SKM-1 treated with dmso at 0.1 percent for 144 hours (cell line): ENCODE data around the gene LDB1.

Experiments used
- DNase-seq: peaks from one replicate; lab custom pipeline; 2025; ENCODE audit not compliant: unreplicated experiment; lab: John Stamatoyannopoulos, UW

LDB1 gene, protein sequence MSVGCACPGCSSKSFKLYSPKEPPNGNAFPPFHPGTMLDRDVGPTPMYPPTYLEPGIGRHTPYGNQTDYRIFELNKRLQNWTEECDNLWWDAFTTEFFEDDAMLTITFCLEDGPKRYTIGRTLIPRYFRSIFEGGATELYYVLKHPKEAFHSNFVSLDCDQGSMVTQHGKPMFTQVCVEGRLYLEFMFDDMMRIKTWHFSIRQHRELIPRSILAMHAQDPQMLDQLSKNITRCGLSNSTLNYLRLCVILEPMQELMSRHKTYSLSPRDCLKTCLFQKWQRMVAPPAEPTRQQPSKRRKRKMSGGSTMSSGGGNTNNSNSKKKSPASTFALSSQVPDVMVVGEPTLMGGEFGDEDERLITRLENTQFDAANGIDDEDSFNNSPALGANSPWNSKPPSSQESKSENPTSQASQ

DNA sequence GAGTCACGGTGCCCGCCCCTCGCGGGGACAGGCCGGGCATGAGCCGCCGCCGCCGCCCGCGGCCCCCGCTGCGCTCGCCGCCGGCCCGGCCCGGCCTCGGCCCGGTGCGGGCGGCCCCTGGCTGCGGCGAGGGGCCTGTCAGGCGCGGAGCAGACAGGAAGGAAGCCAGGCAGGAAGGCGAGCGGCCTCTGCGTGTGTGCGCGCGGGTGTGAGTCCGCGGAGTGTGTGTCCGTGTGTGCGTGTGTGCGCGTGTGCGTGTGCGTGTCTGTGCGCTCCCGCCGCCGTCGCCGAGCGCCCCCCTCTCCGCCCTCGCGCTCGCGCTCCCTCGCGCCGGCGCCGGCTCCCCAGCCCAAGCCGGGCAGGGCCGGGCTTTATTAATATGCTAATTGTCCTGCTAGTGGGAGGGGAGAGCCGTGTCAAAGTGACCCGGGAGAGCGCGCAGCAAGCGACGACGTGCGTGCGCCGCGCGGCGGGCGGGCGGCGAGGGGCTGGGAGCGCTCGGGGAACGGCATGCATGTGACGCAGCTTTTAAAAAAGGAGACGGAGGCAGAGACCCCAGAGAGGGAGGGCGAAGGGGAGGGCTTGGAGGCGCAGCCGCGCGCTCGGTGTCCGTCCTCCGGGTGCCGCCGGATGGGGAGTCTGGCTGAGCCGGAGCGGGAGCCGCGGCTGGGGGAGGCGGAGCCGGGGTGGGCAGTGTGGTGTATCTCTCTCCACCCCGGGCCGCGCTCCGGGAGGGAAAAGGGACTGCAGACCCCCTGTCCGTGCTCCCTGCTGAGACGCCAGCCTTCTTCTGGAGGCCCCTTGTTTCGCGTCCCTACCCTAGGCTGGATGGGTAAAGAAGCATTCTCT, at the start of gene LDB1:
LDB1 (minus strand) TSS at position 227 of the 849 bp plus-strand sequence. CDS start 258 bp downstream, outside the sequence.
- peak; percentile 80 for DNase-seq

- DNase-seq, result no peak
Observed at GRCh38 chr10:102167861-102168260, 47.7 kb upstream of the LDB1 start.

DNA sequence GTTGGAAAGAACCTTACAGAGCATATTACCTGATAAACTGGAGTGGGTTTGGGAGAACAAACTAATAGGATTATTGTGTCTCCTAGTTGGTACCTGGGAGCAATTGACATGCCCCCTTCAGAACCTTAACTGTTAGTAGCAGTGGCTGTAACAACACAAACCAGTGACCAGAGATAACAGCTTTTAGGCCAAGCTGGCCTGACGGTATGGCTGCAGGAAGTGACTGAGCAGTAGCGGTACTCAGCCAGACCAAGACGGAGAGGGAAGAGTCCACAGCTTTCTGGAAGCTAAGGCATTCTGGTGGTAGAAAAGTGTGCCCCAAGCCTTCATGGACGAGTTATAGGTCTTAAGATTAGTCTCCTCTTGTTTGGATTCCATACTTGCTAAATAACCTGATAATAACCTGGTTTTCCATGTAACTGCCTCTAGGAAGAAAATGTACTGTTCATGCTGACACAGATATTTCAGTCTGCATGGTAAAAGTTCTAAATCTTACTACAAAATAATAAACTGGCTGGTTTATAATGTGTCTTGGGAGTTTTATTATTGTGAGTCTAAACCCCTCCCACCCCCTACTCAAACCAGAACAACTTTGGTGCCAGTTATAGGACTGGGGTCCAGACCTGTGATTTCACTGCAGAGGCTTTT, 43.3 kb upstream of the LDB1 start:
- DNase-seq, result no peak

DNA sequence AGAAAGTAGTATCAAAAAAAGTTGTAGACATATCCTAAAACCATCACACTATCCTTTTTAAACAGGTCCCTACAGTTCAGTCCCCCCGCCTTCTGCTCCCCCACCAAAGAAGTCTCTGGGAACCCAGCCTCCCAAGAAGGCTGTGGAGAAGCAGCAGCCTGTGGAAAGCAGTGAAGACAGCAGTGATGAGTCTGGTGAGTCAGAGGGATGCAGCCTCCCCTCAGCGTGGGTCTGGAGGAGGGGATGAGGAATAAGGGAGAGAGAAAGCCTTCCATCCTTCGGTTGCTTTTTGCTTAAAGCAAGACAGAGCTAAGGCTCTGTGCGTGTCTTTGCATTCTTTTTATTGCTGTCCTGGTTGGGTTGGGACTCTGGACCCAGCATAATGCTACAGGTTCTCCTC, 39.7 kb upstream of the LDB1 start:
- DNase-seq, result no peak

DNA sequence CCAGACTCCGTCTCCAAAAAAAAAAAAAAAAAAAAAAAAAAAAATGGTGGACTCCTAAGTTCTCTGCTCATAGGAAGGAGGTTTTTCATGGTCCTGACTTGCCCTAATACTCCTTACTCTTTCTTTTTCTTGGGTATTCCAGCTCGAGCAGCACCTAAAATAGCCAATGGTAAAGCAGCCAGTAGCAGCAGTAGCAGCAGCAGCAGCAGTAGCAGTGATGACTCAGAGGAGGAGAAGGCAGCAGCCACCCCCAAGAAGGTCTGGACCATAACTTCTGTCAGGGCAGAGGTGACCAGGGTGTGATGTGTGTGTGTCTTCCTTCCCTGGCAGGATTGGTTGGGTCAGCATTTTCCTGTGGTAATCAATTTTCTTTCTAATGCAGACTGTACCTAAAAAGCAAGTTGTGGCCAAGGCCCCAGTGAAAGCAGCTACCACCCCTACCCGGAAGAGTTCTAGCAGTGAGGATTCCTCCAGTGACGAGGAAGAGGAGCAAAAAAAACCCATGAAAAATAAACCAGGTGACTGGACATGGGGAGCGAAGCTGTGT, 39.0 kb upstream of the LDB1 start:
- DNase-seq, result no peak

DNA sequence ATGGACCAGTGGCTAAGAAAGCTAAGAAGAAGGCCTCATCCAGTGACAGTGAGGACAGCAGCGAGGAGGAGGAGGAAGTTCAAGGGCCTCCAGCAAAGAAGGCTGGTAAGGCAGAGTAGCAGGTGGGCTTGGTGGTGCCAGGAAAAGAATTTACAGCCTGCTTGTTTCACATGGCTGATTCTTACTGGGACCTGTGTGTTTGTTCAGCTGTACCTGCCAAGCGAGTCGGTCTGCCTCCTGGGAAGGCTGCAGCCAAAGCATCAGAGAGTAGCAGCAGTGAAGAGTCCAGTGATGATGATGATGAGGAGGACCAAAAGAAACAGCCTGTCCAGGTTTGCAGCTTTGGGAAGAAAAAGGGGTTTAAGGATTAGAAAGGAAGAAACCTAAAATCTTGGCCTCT, 37.1 kb upstream of the LDB1 start:
- DNase-seq, result no peak

- DNase-seq, result no peak
Observed at GRCh38 chr10:102154466-102155116, 34.4 kb upstream of the LDB1 start.

DNA sequence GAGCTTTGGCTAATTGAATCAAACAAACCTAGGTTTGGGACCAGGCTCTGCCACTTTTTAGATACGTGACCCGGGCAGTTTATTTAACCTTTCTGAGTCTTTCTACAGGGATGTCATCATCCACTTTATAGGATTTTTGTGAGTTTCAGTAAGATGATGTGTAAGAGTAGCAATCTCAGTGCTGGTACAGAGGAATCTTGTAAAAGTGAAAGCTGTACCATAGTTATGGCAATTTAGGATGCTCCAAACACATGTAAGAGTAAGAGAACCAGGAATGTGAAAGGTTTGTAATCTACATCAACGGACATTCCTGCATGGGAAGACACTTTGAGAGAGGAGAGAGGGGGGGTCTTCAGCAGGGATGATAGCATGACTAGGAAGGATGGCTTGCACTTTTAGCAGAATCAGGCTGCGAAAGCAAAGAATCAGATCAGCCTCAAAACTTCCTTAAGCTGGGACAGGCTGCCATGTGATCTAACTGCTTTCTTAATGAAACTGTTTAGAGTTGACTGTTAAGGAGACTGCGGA, 33.0 kb upstream of the LDB1 start:
- DNase-seq, result no peak

- no peak for DNase-seq
Observed at GRCh38 chr10:102152545-102152890, 32.4 kb upstream of the LDB1 start.

DNA sequence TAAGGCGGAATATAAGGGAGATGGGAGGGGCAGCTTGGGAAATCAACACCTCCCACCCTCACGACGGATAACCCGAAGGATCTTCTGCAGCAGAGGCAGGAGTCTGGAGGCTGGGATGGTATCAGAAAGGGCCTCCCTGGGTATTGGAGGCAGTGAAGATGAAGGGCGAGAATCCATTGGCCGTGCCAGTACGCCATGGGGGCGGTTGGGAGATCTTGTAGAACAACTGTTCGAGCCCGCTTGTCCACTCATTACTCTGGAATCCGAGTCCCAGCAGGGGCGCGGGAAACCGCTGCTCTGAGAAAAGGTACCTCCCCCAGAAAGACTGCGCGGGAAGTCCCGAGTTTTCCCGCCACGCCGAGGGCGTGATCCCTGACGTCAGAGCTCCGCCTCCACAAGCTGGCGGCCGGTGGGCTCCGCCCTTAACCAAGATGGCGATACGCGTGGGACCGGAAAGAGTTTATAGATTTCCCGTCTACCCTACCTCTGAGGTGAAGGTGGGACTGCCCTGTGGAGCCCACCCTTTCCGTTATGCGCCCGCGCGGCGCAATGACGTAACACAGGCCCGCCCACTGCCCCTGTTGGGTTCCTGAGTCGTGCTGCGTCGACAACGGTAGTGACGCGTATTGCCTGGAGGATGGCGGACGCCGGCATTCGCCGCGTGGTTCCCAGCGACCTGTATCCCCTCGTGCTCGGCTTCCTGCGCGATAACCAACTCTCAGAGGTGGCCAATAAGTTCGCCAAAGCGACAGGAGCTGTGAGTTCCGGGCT, 31.8 kb upstream of the LDB1 start, which contains the start of gene NOLC1:
NOLC1 (plus strand) TSS at position 616 of the 771 bp plus-strand sequence; CDS start at position 638, 22 bp downstream.
- peak; percentile 96 for DNase-seq

- DNase-seq, result no peak
Observed at GRCh38 chr10:102150970-102151773, 31.0 kb upstream of the LDB1 start.

- no peak for DNase-seq
Observed at GRCh38 chr10:102148275-102148674, 28.1 kb upstream of the LDB1 start.

- no peak for DNase-seq
Observed at GRCh38 chr10:102147561-102147960, 27.4 kb upstream of the LDB1 start.

- DNase-seq, result no peak
Observed at GRCh38 chr10:102146971-102147428, 26.8 kb upstream of the LDB1 start.

GRCh38 chr10:102141583-102142107, 21.5 kb upstream of the LDB1 start:
- DNase-seq, result no peak

- no peak for DNase-seq
Observed at GRCh38 chr10:102140913-102141540, 20.9 kb upstream of the LDB1 start.

DNA sequence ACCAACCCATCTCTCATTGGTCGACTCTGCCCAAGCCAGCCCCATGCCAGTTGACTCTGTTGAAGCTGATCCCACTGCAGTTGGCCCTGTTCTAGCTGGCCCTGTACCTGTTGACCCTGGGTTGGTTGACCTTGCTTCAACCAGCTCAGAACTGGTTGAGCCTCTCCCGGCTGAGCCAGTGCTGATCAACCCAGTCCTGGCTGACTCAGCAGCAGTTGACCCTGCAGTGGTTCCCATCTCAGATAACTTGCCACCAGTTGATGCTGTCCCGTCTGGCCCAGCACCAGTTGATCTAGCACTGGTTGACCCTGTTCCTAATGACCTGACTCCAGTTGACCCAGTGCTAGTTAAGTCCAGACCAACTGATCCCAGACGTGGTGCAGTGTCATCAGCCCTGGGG, 20.1 kb upstream of the LDB1 start:
- DNase-seq, result no peak
